RCC 7860 (cell line): Measurements from ENCODE around the gene CACNB2.
"Not testable (repeated sequence)": the region's sequence is repeated elsewhere in the genome, so short reads cannot be mapped to it uniquely, and the experiment has no call there.

Experiments
- DNase-seq: peaks from one replicate; pipeline ENCODE4 v3.0.0-alpha.2; 2015; ENCODE audit warnings: low spot score
- FAIRE-seq: peaks from 2 replicates; lab custom pipeline; 2012; peaks lifted over from hg19 to GRCh38; lab: Jason Lieb, UNC

CACNB2 gene

DNA sequence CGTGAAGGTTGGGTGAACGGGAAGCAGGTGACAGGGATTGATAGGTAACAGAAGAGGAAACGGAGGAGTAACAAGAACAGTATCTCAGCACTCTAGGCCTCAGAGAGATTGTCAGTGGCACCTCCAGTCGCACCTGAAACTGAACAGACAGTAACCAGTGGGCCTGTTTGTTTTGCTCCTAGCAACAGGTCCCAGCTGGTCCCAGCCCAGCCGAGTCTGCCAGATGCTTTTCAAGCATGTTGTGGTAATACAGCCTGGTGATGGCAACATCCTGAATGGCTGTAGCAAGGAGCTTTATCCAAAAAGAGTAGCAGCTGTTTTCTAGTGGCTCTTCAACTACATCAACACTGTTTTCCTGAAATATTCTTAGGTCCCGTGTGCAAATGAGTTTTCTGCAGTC, 4.7 kb downstream of the CACNB2 start:
- DNase-seq, result no peak
- no peak for FAIRE-seq

GRCh38 chr10:18145652-18146051, 5.4 kb downstream of the CACNB2 start:
- FAIRE-seq (no peak), DNase-seq (no peak)

- DNase-seq (no peak), FAIRE-seq (no peak)
Measured at GRCh38 chr10:18149196-18149800, 9.1 kb downstream of the CACNB2 start.

DNA sequence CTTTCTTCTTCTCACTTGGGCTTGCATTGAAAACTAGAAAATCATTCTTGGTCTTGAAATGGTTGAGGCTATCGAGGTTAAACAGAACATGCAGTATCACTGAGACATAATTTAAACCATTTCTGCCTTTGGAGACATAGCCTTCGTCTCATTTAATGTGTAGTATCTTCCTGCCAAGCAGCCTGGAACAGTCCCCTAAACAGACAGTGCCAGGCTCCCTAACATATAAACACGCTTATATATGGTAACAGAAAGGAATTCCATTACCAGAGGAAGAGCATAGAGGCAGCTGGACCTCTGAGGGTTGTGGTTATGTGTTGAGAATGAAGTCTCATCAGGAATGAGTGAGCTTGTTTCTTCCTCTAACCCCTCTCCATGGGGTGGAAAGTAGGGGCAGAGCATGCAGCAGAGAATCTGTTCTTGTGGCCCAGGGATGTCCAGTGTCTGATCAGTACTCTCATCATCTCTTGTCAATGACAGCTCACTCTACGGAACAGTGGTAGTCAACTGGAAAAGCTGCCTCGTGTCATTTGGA, 11.2 kb downstream of the CACNB2 start:
- FAIRE-seq, result no peak

GRCh38 chr10:18153381-18153780, 13.2 kb downstream of the CACNB2 start:
- DNase-seq, FAIRE-seq: not testable (repeated sequence)

More for the DNA sequence above, 11.2 kb downstream of the CACNB2 start:
- DNase-seq, result no peak

DNA sequence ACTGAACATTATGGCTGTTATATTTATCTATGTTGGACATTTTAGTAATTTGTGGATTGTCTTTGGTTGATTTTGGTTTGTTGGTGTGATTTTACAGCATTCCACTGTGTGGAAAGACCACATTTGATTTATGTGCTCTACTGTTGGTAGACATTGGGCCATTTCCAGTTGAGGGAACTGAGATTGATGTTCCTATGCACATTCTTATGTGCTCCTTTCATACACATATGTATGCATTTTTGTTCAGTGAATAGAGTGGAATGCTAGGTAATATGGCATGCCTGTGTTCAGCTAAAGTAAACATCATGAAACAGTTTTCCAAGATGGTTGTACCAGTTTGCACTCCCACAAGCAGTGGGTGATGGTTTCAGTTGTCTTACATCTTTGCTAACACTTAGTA, 15.1 kb downstream of the CACNB2 start:
- DNase-seq, result no peak
- FAIRE-seq, result no peak

GRCh38 chr10:18156797-18157196, 16.6 kb downstream of the CACNB2 start:
- DNase-seq, FAIRE-seq: not testable (repeated sequence)

- FAIRE-seq (no peak), DNase-seq (no peak)
Measured at GRCh38 chr10:18157881-18158280, 17.7 kb downstream of the CACNB2 start.

- FAIRE-seq, result no peak
Measured at GRCh38 chr10:18158773-18159265, 18.6 kb downstream of the CACNB2 start.

GRCh38 chr10:18159557-18159956, 19.3 kb downstream of the CACNB2 start:
- FAIRE-seq (no peak), DNase-seq (no peak)

More at GRCh38 chr10:18158773-18159265, 18.6 kb downstream of the CACNB2 start:
- DNase-seq, result no peak

- DNase-seq, result no peak
- no peak for FAIRE-seq
Measured at GRCh38 chr10:18162021-18162627, 21.9 kb downstream of the CACNB2 start.

DNA sequence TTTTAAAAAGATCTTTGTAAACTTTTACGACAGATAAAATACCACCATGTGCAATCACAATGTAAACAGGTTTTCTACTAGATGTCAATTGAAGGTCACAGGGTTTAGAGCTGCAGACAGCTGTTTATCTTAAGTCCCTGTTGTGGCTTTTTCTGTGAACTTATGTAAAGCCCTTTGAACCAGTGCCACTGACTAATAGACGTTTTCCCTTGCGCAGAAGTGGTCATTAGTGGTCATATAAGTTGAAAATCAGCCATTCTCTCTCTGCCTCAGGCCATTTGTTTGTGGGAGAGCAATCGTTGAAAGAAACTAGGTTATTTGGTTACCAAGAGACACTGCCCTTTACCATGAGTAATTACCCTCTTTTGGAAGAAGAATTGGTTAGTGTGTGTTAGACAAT, 23.9 kb downstream of the CACNB2 start:
- DNase-seq (no peak), FAIRE-seq (no peak)

DNA sequence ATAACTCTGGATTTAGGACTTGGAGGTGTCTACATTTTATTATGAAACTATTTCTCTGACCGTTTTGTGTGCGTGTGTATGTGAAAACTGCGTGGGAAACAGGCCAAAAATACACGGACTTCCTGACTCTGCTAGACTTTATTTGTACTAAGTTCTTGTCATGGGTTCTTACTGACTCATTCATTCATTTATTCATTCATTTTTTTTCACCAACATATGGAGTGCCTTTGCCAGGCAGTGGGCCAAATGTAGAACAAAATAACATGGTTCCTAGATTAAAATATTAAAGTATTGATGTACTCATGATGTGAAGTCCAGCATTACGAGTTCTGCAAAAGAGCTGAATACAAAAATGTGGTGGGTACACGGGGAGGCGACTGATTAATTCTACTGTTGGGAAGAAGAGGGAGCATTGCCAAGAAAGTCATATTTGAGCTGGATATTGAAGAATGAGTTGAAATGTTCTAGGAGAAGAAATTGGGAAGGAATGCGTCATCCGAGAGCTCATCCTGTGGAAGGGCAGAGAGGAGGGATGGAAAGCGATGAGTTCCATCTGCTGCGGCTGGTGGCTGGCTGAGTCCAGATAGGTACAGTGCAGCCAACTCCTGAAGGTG, 24.6 kb downstream of the CACNB2 start:
- DNase-seq (no peak), FAIRE-seq (no peak)

- FAIRE-seq, result no peak
- no peak for DNase-seq
Measured at GRCh38 chr10:18178854-18179483, 38.7 kb downstream of the CACNB2 start.

DNA sequence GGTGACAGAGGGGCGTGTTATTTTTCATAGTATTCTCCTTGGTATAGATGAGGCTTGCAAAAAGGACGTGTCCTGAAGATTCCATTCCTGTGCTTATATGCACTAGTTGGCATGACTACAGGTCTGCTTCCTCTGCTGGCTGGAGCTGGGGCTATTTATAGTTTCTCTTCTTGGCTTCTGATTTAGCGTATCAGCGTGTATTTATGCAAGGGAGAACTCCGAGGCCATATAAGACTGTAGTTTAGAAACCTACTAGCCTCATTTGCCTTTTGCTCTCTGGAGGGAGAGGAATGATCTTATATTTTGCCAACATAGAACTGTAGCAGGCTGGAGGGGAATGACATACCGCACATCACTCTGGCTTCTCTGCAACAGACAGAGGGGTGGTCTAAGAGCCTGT, 39.7 kb downstream of the CACNB2 start:
- FAIRE-seq (no peak), DNase-seq (no peak)

DNA sequence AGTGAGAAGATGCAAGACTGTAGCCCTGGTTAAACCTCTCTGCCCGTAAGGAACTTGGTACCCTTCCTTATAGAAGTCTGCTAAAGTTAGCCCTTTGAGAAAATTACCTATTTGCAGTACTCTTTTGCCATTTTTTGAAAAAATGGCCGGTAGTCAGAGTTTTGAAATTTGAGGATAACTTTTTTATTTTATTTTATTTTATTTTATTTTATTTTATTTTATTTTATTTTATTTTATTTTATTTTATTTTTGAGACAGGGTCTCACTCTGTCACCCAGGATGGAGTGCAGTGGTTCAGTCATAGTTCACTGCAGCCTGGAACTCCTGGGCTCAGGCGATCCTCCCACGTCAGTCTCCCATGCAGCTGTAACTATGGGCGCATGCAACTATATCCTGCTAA, 41.2 kb downstream of the CACNB2 start:
- DNase-seq, FAIRE-seq: not testable (repeated sequence)

DNA sequence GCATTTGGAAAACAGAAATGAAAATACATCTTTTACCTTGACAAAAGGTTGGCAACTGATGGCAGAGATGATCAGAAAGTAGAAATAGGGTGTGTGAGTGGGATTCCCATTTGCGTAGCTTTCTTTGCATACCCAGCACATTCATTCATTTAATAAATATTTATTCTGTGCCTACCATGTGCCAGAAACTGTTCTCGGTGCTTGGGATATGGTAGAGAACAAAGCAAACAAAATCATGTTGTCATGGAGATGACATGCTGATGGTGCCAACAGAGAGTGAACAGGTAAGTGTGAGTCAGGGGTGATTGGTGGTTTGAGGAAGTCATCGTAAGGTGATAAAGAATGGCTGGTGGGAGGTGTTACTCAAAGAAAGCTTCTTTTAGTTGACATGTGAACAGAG, 45.4 kb downstream of the CACNB2 start:
- DNase-seq (no peak), FAIRE-seq (no peak)

- DNase-seq, result no peak
- FAIRE-seq, result no peak
Measured at GRCh38 chr10:18190840-18191239, 50.6 kb downstream of the CACNB2 start.

DNA sequence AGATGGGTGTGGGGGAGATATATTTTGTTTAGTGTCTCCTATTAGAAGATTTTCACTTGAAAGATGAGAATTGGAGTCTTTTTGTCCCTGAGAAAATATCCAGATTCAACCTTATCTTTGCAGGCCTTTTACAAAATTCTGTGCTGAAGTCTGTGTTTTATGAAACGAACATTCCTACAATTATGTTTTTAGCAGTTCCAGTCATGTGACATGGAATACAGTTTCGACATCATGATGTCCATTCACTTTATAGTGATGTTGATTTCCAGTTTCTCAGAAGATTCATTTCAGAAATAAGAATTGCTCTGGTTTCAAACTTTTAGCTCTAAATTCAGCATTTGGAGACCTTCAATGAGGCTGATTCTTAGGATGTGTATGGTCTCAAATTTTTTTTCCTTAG, 54.4 kb downstream of the CACNB2 start:
- FAIRE-seq (no peak), DNase-seq (no peak)

GRCh38 chr10:18195060-18195799, 55.0 kb downstream of the CACNB2 start:
- FAIRE-seq, result no peak
- no peak for DNase-seq
